SK-N-SH treated with all-trans-retinoic acid at 6 μM for 48 hours (cell line): ENCODE results near the gene ASCL2.

Source experiments
- ATAC-seq: fragments of 200-7000 bp; cut with Tn5 transposase; 3 replicates; pipeline ENCODE4 v1.9.1; 2020; ENCODE audit warnings: mild to moderate bottlenecking, moderate library complexity
- ARNTL ChIP-seq: fragments of 450-650 bp; formaldehyde crosslinking; IDR thresholded peaks from 2 replicates; pipeline ENCODE4 v1.5.0; 2020; ENCODE audit warnings: low read depth, mild to moderate bottlenecking, moderate library complexity, borderline replicate concordance
- BACH2 ChIP-seq: fragments of 250-450 bp; sonication (Bioruptor Pico); IDR thresholded peaks from 2 replicates; pipeline ENCODE4 v1.9.0; 2021; ENCODE audit warnings: mild to moderate bottlenecking, borderline replicate concordance
- CREB5 ChIP-seq: fragments of 250-450 bp; sonication (Bioruptor Pico); IDR thresholded peaks from 2 replicates; pipeline ENCODE4 v1.5.1; 2020; ENCODE audit warnings: low read depth, mild to moderate bottlenecking, moderate library complexity
- CSDC2 ChIP-seq: fragments of 250-450 bp; sonication (Bioruptor Pico); IDR thresholded peaks from 2 replicates; pipeline ENCODE4 v1.5.0; 2020; ENCODE audit warnings: mild to moderate bottlenecking, moderate library complexity
- CSRNP3 ChIP-seq: fragments of 250-450 bp; sonication (Bioruptor Pico); IDR thresholded peaks from 2 replicates; pipeline ENCODE4 v1.5.1; 2021; ENCODE audit warnings: mild to moderate bottlenecking, moderate library complexity
- ESRRG ChIP-seq: fragments of 250-450 bp; sonication (Bioruptor Pico); IDR thresholded peaks from 2 replicates; pipeline ENCODE4 v1.6.1; 2021; ENCODE audit warnings: mild to moderate bottlenecking
- GLIS3 ChIP-seq: fragments of 250-450 bp; sonication (Bioruptor Pico); IDR thresholded peaks from 2 replicates; pipeline ENCODE4 v1.5.0; 2020; ENCODE audit warnings: mild to moderate bottlenecking, moderate library complexity
- ISL1 ChIP-seq: fragments of 250-450 bp; sonication (Bioruptor Pico); IDR thresholded peaks from 2 replicates; pipeline ENCODE4 v2.1.2; 2022; ENCODE audit warnings: mild to moderate bottlenecking, moderate library complexity
- OSR1 ChIP-seq: fragments of 250-450 bp; sonication (Bioruptor Pico); IDR thresholded peaks from 2 replicates; pipeline ENCODE4 v1.8.0; 2022; ENCODE audit warnings: moderate library complexity, mild to moderate bottlenecking, inconsistent platforms
- PATZ1 ChIP-seq: fragments of 250-450 bp; sonication (Bioruptor Pico); IDR thresholded peaks from 2 replicates; pipeline ENCODE4 v1.8.0; 2020; ENCODE audit warnings: mild to moderate bottlenecking, moderate library complexity, borderline replicate concordance
- POU6F1 ChIP-seq: fragments of 250-450 bp; sonication (Bioruptor Pico); IDR thresholded peaks from 2 replicates; pipeline ENCODE4 v1.8.0; 2021; ENCODE audit warnings: low read depth, mild to moderate bottlenecking, moderate library complexity, borderline replicate concordance
- PPARA ChIP-seq: fragments of 250-450 bp; sonication (Bioruptor Pico); IDR thresholded peaks from 2 replicates; pipeline ENCODE4 v1.5.0; 2020; ENCODE audit warnings: mild to moderate bottlenecking, borderline replicate concordance
- RARB ChIP-seq: fragments of 250-450 bp; sonication (Bioruptor Pico); IDR thresholded peaks from 2 replicates; pipeline ENCODE4 v1.8.0; 2021; ENCODE audit warnings: mild to moderate bottlenecking, moderate library complexity
- SNAI2 ChIP-seq: fragments of 250-450 bp; sonication (Bioruptor Pico); IDR thresholded peaks from 2 replicates; pipeline ENCODE4 v1.5.0; 2020; ENCODE audit warnings: mild to moderate bottlenecking, moderate library complexity
- TOX ChIP-seq: fragments of 250-450 bp; sonication (Bioruptor Pico); IDR thresholded peaks from 2 replicates; pipeline ENCODE4 v1.8.0; 2021; ENCODE audit warnings: mild to moderate bottlenecking, moderate library complexity, borderline replicate concordance
- TSHZ2 ChIP-seq: fragments of 250-450 bp; sonication (Bioruptor Pico); IDR thresholded peaks from 2 replicates; pipeline ENCODE4 v1.5.0; 2020; ENCODE audit warnings: mild to moderate bottlenecking, moderate library complexity
- ZC3H10 ChIP-seq: fragments of 250-450 bp; sonication (Bioruptor Pico); IDR thresholded peaks from 2 replicates; pipeline ENCODE4 v1.5.1; 2021; ENCODE audit warnings: mild to moderate bottlenecking, moderate library complexity
- ZFP3 ChIP-seq: fragments of 250-450 bp; sonication (Bioruptor Pico); IDR thresholded peaks from 2 replicates; pipeline ENCODE4 v1.5.0; 2020; ENCODE audit warnings: mild to moderate bottlenecking, moderate library complexity
- ZFP30 ChIP-seq: fragments of 450-650 bp; formaldehyde crosslinking; IDR thresholded peaks from 2 replicates; pipeline ENCODE4 v1.5.0; 2022; ENCODE audit warnings: mild to moderate bottlenecking, moderate library complexity
- ZNF565 ChIP-seq: fragments of 450-650 bp; formaldehyde crosslinking; conservative IDR thresholded peaks from 2 replicates; pipeline ENCODE4 v1.5.0; 2020; ENCODE audit warnings: low read depth, mild to moderate bottlenecking, moderate library complexity
- ZNF70 ChIP-seq: fragments of 450-650 bp; formaldehyde crosslinking; IDR thresholded peaks from 2 replicates; pipeline ENCODE4 v1.5.0; 2020; ENCODE audit warnings: mild to moderate bottlenecking, moderate library complexity
- ZNF8 ChIP-seq: fragments of 450-650 bp; formaldehyde crosslinking; IDR thresholded peaks from 2 replicates; pipeline ENCODE4 v1.5.0; 2020; ENCODE audit warnings: mild to moderate bottlenecking, moderate library complexity

The ASCL2 gene

GRCh38 chr11:2299773-2300172 is 29.4 kb upstream of the ASCL2 start:
- no peak for ATAC-seq
- no peak for TF ChIP-seq ZNF70 (CRISPR knock-in tag)
- no peak for TF ChIP-seq ZNF565
- TF ChIP-seq PPARA, result no peak
- no peak for TF ChIP-seq SNAI2 (CRISPR knock-in tag)
- no peak for TF ChIP-seq RARB (CRISPR knock-in tag)

GRCh38 chr11:2298795-2299761 is 28.7 kb upstream of the ASCL2 start:
- TF ChIP-seq BACH2 (no peak), TOX (CRISPR knock-in tag) (no peak), ZFP30 (no peak), OSR1 (no peak), CREB5 (CRISPR knock-in tag) (no peak), RARB (CRISPR knock-in tag) (no peak), ZNF8 (no peak), ARNTL (no peak)
- 0 out of 3 replicates have a peak, but pooled peaks have one; percentile 18 for ATAC-seq

- TF ChIP-seq CSDC2 (CRISPR knock-in tag), result no peak
- TF ChIP-seq TSHZ2, result no peak
- no peak for TF ChIP-seq ESRRG (CRISPR knock-in tag)
- TF ChIP-seq BACH2, result no peak
- TF ChIP-seq ZFP30, result no peak
- no peak for TF ChIP-seq GLIS3 (CRISPR knock-in tag)
- TF ChIP-seq OSR1, result no peak
- TF ChIP-seq SNAI2 (CRISPR knock-in tag), result no peak
- no peak for TF ChIP-seq TOX (CRISPR knock-in tag)
- TF ChIP-seq ZNF8, result no peak
- no peak for TF ChIP-seq ARNTL
- no peak for TF ChIP-seq CSRNP3 (CRISPR knock-in tag)
- no peak for TF ChIP-seq ZFP3 (CRISPR knock-in tag)
- TF ChIP-seq PATZ1 (CRISPR knock-in tag), result no peak
- no peak for TF ChIP-seq ZC3H10 (CRISPR knock-in tag)
- TF ChIP-seq, all 23 proteins: peak for 0
- ATAC-seq, result no peak
Observed at GRCh38 chr11:2298131-2298794, 27.9 kb upstream of the ASCL2 start.

- ATAC-seq, result no peak
- TF ChIP-seq ZFP30 (no peak), OSR1 (no peak), ZNF70 (CRISPR knock-in tag) (no peak), ZNF565 (no peak), PATZ1 (CRISPR knock-in tag) (no peak), ISL1 (CRISPR knock-in tag) (no peak), CREB5 (CRISPR knock-in tag) (no peak), POU6F1 (no peak), SNAI2 (CRISPR knock-in tag) (no peak)
Observed at GRCh38 chr11:2297623-2298030, 27.2 kb upstream of the ASCL2 start.
